CD14-positive monocyte (primary cell): ENCODE results near the gene BOD1L1. TPM values are rescaled to one million over a fixed set of nuclear protein-coding genes. Genes with fewer than 3 reads are reported as not detected.

Source experiments
- DNase-seq, 3 donors: peaks; one replicate each; pipeline ENCODE4 v3.0.0-alpha.2; 2011 to 2022
- H2AFZ ChIP-seq: 2 replicates; pipeline ENCODE4 v1.6.0; 2012; ENCODE audit warnings: mild to moderate bottlenecking, low read depth, low read length, inconsistent platforms; ENCODE audit not compliant: insufficient read depth, poor library complexity, severe bottlenecking
- H3K27ac ChIP-seq, 2 donors: 1 replicate in 1 of 2; 2 replicates in 1 of 2; pipeline ENCODE4 v1.5.1; 2012 to 2013; ENCODE audit warnings: low read length in 2 of 2, control low read depth in 1 of 2, inconsistent platforms in 1 of 2, low read depth in 1 of 2, mild to moderate bottlenecking in 1 of 2
- H3K27me3 ChIP-seq, 2 donors: one replicate each; pipeline versions ENCODE4 v1.6.0 to v1.6.1; 2011 to 2013; ENCODE audit warnings: low read length in 2 of 2; ENCODE audit not compliant: control insufficient read depth in 2 of 2, insufficient read depth in 2 of 2
- H3K36me3 ChIP-seq, 2 donors: replicated peaks in 1 of 2; 1 replicate in 1 of 2; 2 replicates in 1 of 2; pipeline versions ENCODE4 v1.5.1 to v1.6.1; 2012 to 2013; ENCODE audit warnings: low read length in 2 of 2, control low read depth in 1 of 2, inconsistent platforms in 1 of 2, mild to moderate bottlenecking in 1 of 2; ENCODE audit not compliant: insufficient read depth in 2 of 2, control insufficient read depth in 1 of 2
- H3K4me1 ChIP-seq, 2 donors: 1 replicate in 1 of 2; 2 replicates in 1 of 2; pipeline versions ENCODE4 v1.5.1 to v1.6.1; 2012 to 2013; ENCODE audit warnings: low read length in 2 of 2, control low read depth in 1 of 2, inconsistent platforms in 1 of 2, mild to moderate bottlenecking in 1 of 2, moderate library complexity in 1 of 2; ENCODE audit not compliant: insufficient read depth in 2 of 2, control insufficient read depth in 1 of 2
- H3K4me2 ChIP-seq: replicated peaks from 2 replicates; pipeline ENCODE3; 2012; ENCODE audit warnings: low read length, moderate library complexity, mild to moderate bottlenecking; ENCODE audit not compliant: poor library complexity, severe bottlenecking; ENCODE audit errors: extremely low read depth
- H3K4me3 ChIP-seq, 3 experiments: fragments of 200-600 bp in 1 of 3; sonication (generic) in 1 of 3; replicated peaks in 1 of 3; 1 replicate in 2 of 3; 2 replicates in 1 of 3; pipeline ENCODE4 v1.5.1; 2011 to 2013; ENCODE audit warnings: low read length in 3 of 3, mild to moderate bottlenecking in 3 of 3, control low read depth in 2 of 3, low read depth in 2 of 3, inconsistent platforms in 1 of 3, moderate library complexity in 1 of 3
- H3K79me2 ChIP-seq: 2 replicates; pipeline ENCODE4 v1.6.0; 2012; ENCODE audit warnings: mild to moderate bottlenecking, control low read depth, inconsistent platforms, low read length, moderate library complexity; ENCODE audit not compliant: insufficient read depth
- H3K9ac ChIP-seq: 2 replicates; pipeline ENCODE4 v1.6.0; 2017; ENCODE audit warnings: low read length, mild to moderate bottlenecking; ENCODE audit not compliant: insufficient read depth, poor library complexity, severe bottlenecking
- H3K9me3 ChIP-seq, 2 donors: replicated peaks in 1 of 2; 1 replicate in 1 of 2; 2 replicates in 1 of 2; pipeline versions ENCODE4 v1.5.1 to v1.6.1; 2012 to 2013; ENCODE audit warnings: low read length in 2 of 2, control low read depth in 1 of 2; ENCODE audit not compliant: control insufficient read depth in 1 of 2, insufficient read depth in 1 of 2
- H4K20me1 ChIP-seq: 2 replicates; pipeline ENCODE4 v1.6.0; 2012; ENCODE audit warnings: mild to moderate bottlenecking, low read length, control low read depth, moderate library complexity; ENCODE audit not compliant: insufficient read depth
- H3K27ac Mint-ChIP-seq, 7 donors: one replicate each; pipeline ENCODE4 v1.8.0; 2020; ENCODE audit warnings: mild to moderate bottlenecking in 7 of 7, mixed read lengths in 7 of 7, moderate library complexity in 6 of 7, inconsistent platforms in 2 of 7
- H3K27me3 Mint-ChIP-seq, 3 donors: one replicate each; pipeline ENCODE4 v1.8.0; 2021 to 2022; ENCODE audit warnings: low read depth in 3 of 3, mild to moderate bottlenecking in 3 of 3, mixed read lengths in 3 of 3, moderate library complexity in 3 of 3, inconsistent platforms in 1 of 3
- H3K36me3 Mint-ChIP-seq, 2 donors: one replicate each; pipeline ENCODE4 v1.8.0; 2020; ENCODE audit warnings: mixed read lengths in 2 of 2, inconsistent platforms in 1 of 2, mild to moderate bottlenecking in 1 of 2
- H3K4me1 Mint-ChIP-seq: one replicate; pipeline ENCODE4 v1.8.0; 2020; ENCODE audit warnings: mild to moderate bottlenecking, mixed read lengths
- H3K4me3 Mint-ChIP-seq, 2 donors: one replicate each; pipeline ENCODE4 v1.8.0; 2020; ENCODE audit warnings: mild to moderate bottlenecking in 2 of 2, mixed read lengths in 2 of 2, moderate library complexity in 1 of 2
- H3K9me3 Mint-ChIP-seq, 7 donors: one replicate each; pipeline ENCODE4 v1.8.0; 2020 to 2022; ENCODE audit warnings: mixed read lengths in 7 of 7, mild to moderate bottlenecking in 6 of 7, moderate library complexity in 6 of 7, inconsistent platforms in 2 of 7
- WGBS: methylation state at CpG from one replicate; pipeline ENCODE4 v1.1.5; 2013; ENCODE audit warnings: missing lambda C conversion rate; ENCODE audit not compliant: insufficient coverage; 5-methylcytosine and 5-hydroxymethylcytosine counted together
- intact Hi-C, 2 donors: fragments of 100-400 bp; cut with micrococcal nuclease; formaldehyde crosslinking; loops; one replicate each; pipeline versions ENCODE4 v1.15.0 to v1.15.1; 2023
- polyA plus RNA-seq, 3 donors: library from polyadenylated mRNA; depleted of rRNA in 1 of 3; unstranded in 2 of 3; stranded (reverse) in 1 of 3; fragments of 300-500 nt in 2 of 3; fragments of >200 nt in 1 of 3; fragmentation: Illumina TruSeq in 2 of 3; gene quantifications; 1 replicate in 2 of 3; 2 replicates in 1 of 3; pipeline ENCODE4 v1.2.3, GENCODE V29; 2012 to 2021
- TF ChIP-seq, protein P1 (sequence below): fragments of 200-600 bp; IDR thresholded peaks from one replicate; pipeline ENCODE4 v1.8.0; 2022; ENCODE audit warnings: antibody characterized with exemption, mild to moderate bottlenecking

The BOD1L1 gene
- polyA plus RNA-seq, 3 donors: 0.72 to 26.7 (median 1.5) TPM

DNA sequence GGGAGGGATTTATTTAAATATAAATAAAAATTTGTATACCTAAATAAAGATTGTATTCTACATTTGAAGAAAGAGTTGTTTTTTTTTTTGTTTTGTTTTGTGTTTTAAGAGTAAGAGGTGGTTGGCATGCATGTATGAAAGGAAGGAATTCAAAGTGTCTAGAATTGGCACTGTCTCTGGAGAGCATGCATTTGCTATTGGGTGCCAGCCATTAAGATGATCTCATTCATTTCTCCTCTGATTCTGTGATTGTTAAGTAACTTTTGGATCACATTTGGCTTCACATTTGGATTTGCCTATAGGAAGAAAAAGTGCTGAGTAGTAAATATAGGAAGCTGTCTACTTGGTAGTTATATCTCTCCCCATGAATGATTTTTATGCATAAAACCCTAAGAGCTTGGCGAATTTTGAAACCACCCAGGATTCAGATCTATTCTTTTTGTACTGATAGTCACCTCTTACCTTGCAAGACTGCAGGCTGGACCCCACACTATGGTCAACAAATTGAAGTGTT lies 7.8 kb upstream of the BOD1L1 start:
- no peaks in the 10 kb centered on the region for H3K4me1 Mint-ChIP-seq
- H3K27ac Mint-ChIP-seq: no peak overlapping the region
- peaks cover 8 to 18% (median 11%) of the 10 kb centered on the region in 3 donors for H3K27me3 Mint-ChIP-seq
- no peak overlapping the region for H3K4me3 ChIP-seq
- H3K79me2 ChIP-seq: no peaks in the 10 kb centered on the region
- no peak overlapping the region for H3K27ac ChIP-seq
- no peak overlapping the region for H3K4me2 ChIP-seq
- WGBS: no CpG with 5 or more reads among the region's 1 CpG
- H3K9ac ChIP-seq: no peak overlapping the region
- no peaks in the 10 kb centered on the region for H3K36me3 Mint-ChIP-seq
- H3K4me3 Mint-ChIP-seq: no peak overlapping the region
- H3K36me3 ChIP-seq: no peaks in the 10 kb centered on the region
- H3K4me1 ChIP-seq: no peaks in the 10 kb centered on the region
- H3K9me3 ChIP-seq: no peaks in the 10 kb centered on the region
- H2AFZ ChIP-seq: no peak overlapping the region
- TF ChIP-seq, protein P1, sequence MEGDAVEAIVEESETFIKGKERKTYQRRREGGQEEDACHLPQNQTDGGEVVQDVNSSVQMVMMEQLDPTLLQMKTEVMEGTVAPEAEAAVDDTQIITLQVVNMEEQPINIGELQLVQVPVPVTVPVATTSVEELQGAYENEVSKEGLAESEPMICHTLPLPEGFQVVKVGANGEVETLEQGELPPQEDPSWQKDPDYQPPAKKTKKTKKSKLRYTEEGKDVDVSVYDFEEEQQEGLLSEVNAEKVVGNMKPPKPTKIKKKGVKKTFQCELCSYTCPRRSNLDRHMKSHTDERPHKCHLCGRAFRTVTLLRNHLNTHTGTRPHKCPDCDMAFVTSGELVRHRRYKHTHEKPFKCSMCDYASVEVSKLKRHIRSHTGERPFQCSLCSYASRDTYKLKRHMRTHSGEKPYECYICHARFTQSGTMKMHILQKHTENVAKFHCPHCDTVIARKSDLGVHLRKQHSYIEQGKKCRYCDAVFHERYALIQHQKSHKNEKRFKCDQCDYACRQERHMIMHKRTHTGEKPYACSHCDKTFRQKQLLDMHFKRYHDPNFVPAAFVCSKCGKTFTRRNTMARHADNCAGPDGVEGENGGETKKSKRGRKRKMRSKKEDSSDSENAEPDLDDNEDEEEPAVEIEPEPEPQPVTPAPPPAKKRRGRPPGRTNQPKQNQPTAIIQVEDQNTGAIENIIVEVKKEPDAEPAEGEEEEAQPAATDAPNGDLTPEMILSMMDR: no peak
- H4K20me1 ChIP-seq: no peaks in the 10 kb centered on the region
- intact Hi-C loops: no loop called here
- H3K27me3 ChIP-seq: peaks cover 7 to 13% of the 10 kb centered on the region in 2 donors
- H3K9me3 Mint-ChIP-seq: no peaks in the 10 kb centered on the region
- DNase-seq: no peak

GRCh38 chr4:13633671-13634070 lies 6.1 kb upstream of the BOD1L1 start:
- H3K4me3 ChIP-seq: no peak overlapping the region
- intact Hi-C loops: no loop called here
- H3K27me3 ChIP-seq: peaks cover 3 to 10% of the 10 kb centered on the region in 2 donors
- no peak overlapping the region for H3K27ac Mint-ChIP-seq
- H3K36me3 Mint-ChIP-seq: no peaks in the 10 kb centered on the region
- H3K4me2 ChIP-seq: no peak overlapping the region
- H3K9ac ChIP-seq: no peak overlapping the region
- DNase-seq: no peak
- H3K9me3 ChIP-seq: no peaks in the 10 kb centered on the region
- no peaks in the 10 kb centered on the region for H3K36me3 ChIP-seq
- no peaks in the 10 kb centered on the region for H4K20me1 ChIP-seq
- no peaks in the 10 kb centered on the region for H3K9me3 Mint-ChIP-seq
- peaks cover 5 to 20% (median 9%) of the 10 kb centered on the region in 3 donors for H3K27me3 Mint-ChIP-seq
- 100% methylated on average over 1 of the region's 1 CpG for WGBS
- no peak overlapping the region for H3K4me3 Mint-ChIP-seq
- TF ChIP-seq, protein P1: no peak
- H2AFZ ChIP-seq: no peak overlapping the region
- no peaks in the 10 kb centered on the region for H3K4me1 Mint-ChIP-seq
- no peaks in the 10 kb centered on the region for H3K79me2 ChIP-seq
- no peak overlapping the region for H3K27ac ChIP-seq
- no peaks in the 10 kb centered on the region for H3K4me1 ChIP-seq
